NT2/D1 (cell line): ENCODE measurements around the gene HNRNPA2B1.

Source experiments
- SUZ12 ChIP-seq: IDR thresholded peaks from 2 replicates; pipeline ENCODE4 v1.6.1; 2011; ENCODE audit not compliant: insufficient read length, insufficient read depth; ENCODE audit errors: extremely low read depth
- YY1 ChIP-seq: IDR thresholded peaks from 2 replicates; pipeline ENCODE4 v1.6.1; 2011; ENCODE audit not compliant: insufficient read length, insufficient read depth

DNA sequence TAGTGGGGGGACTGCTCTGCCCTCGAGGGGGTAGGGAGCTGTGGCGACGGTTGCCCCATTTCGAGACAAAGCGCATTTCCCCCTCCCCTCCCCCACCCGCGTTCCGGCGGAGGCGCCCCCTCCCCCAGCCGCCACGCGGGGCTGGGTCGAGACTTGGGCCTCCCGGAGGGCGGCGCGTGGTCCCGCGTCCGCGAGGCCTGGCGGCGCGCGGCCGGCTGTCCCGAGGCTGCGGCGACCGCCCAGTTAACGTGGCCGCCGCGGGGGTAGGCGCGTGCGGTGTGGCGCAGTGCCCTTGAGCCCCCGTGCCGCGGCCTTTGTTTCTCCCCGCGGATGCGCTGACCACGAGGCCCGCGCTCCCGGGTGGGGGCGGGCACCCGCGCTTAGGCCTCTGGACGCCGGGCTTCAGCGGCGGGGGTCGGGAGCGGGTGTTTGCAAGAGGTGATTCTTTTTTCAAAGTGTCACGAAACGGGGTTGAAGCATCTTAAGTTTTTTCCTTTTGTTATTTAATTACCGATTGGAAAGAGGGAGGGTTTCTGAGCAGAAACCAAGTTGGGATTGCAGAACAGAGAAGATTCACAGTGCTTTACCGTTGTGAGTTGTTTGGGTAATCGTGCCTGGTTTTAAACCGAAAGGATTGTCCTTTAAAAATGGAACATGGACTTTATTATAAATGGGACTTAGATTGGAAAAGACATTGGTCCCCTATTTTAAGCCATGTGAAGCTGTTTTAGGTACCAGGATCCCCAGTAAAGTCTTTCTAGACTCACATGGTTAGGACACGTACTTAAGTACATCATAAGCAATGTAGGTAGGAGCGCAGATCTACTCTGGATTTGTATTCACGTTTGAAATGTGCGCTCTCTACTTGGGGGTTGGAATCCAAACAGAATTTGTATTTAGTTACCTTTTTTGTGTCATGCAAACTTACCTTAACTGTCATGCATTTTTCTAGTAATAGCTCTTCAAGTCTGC is 1.8 kb upstream of the HNRNPA2B1 start:
- no peak for TF ChIP-seq SUZ12
- TF ChIP-seq YY1: no peak
